ENCODE measurements around the gene USPL1. TPM values are rescaled to one million over a fixed set of nuclear protein-coding genes. Genes with fewer than 3 reads are reported as not detected.
"Not testable (repeated sequence)": the region's sequence is repeated elsewhere in the genome, so short reads cannot be mapped to it uniquely, and the experiment has no call there.

Gene USPL1
- total RNA-seq, 2 experiments from 2014 or later: 23.9 to 25.8 TPM

- H3K4me3 Mint-ChIP-seq; DNase-seq; ATAC-seq (ENCODE audit: low read depth); H3K27me3 Mint-ChIP-seq; POLR2A ChIA-PET; H3K27ac Mint-ChIP-seq; H3K9me3 Mint-ChIP-seq: not testable (repeated sequence)
- Mint-ChIP-seq H3K4me1 (peaks cover 35% of the 10 kb centered on the region), H3K36me3 (peaks cover 45% of the 10 kb centered on the region)
These were observed 33.9 kb downstream of the USPL1 start for GRCh38 chr13:30651648-30652047.

- Mint-ChIP-seq H3K36me3 (peaks cover 52% of the 10 kb centered on the region), H3K27ac (no peak overlapping the region), H3K27me3 (no peaks in the 10 kb centered on the region), H3K9me3 (no peaks in the 10 kb centered on the region), H3K4me1 (peaks cover 35% of the 10 kb centered on the region), H3K4me3 (no peak overlapping the region)
- DNase-seq (no peak), ATAC-seq (ENCODE audit: low read depth) (no peak)
- POLR2A ChIA-PET: no interaction called here
These were observed 35.1 kb downstream of the USPL1 start for GRCh38 chr13:30652746-30653386.

GRCh38 chr13:30654430-30654829 lies 36.7 kb downstream of the USPL1 start:
- POLR2A ChIA-PET: interaction anchor here (0.6 to 1.2 kb wide), 3 partner anchors 37 to 390 kb away, joined by 3 to 7 read pairs (median 3); no protein-coding TSS in a partner anchor
- Mint-ChIP-seq H3K4me1 (peaks cover 31% of the 10 kb centered on the region), H3K27me3 (no peaks in the 10 kb centered on the region), H3K27ac (peak overlapping the region; percentile 87), H3K36me3 (peaks cover 49% of the 10 kb centered on the region), H3K9me3 (no peaks in the 10 kb centered on the region), H3K4me3 (peak overlapping the region; percentile 67)
- DNase-seq: no peak
- ATAC-seq (ENCODE audit: low read depth): peak; percentile 92

GRCh38 chr13:30656178-30656577 lies 38.5 kb downstream of the USPL1 start:
- POLR2A ChIA-PET: no interaction called here
- H3K9me3 Mint-ChIP-seq: no peaks in the 10 kb centered on the region
- peaks cover 42% of the 10 kb centered on the region for H3K36me3 Mint-ChIP-seq
- H3K4me3 Mint-ChIP-seq: no peak overlapping the region
- no peak overlapping the region for H3K27ac Mint-ChIP-seq
- ATAC-seq (ENCODE audit: low read depth) (no peak), DNase-seq (no peak)
- H3K27me3 Mint-ChIP-seq: no peaks in the 10 kb centered on the region
- peaks cover 31% of the 10 kb centered on the region for H3K4me1 Mint-ChIP-seq

GRCh38 chr13:30659980-30660379 lies 42.3 kb downstream of the USPL1 start:
- POLR2A ChIA-PET: interaction anchor here (2.5 kb wide), 1 partner anchor 42 kb away, joined by 7 read pairs; the partner anchor contains the start of gene USPL1
- ATAC-seq (ENCODE audit: low read depth): no peak

GRCh38 chr13:30660796-30661195 lies 43.1 kb downstream of the USPL1 start:
- H3K4me1 Mint-ChIP-seq: peaks cover 8% of the 10 kb centered on the region
- POLR2A ChIA-PET: no interaction called here
- DNase-seq (no peak), ATAC-seq (ENCODE audit: low read depth) (no peak)
- peaks cover 20% of the 10 kb centered on the region for H3K36me3 Mint-ChIP-seq
- no peak overlapping the region for H3K4me3 Mint-ChIP-seq
- no peaks in the 10 kb centered on the region for H3K27me3 Mint-ChIP-seq
- no peaks in the 10 kb centered on the region for H3K9me3 Mint-ChIP-seq
- no peak overlapping the region for H3K27ac Mint-ChIP-seq

More at GRCh38 chr13:30659980-30660379, 42.3 kb downstream of the USPL1 start:
- H3K27me3 Mint-ChIP-seq: no peaks in the 10 kb centered on the region
- H3K9me3 Mint-ChIP-seq: no peaks in the 10 kb centered on the region
- no peak overlapping the region for H3K4me3 Mint-ChIP-seq
- peaks cover 23% of the 10 kb centered on the region for H3K36me3 Mint-ChIP-seq
- H3K27ac Mint-ChIP-seq: no peak overlapping the region
- no peak for DNase-seq
- H3K4me1 Mint-ChIP-seq: peaks cover 11% of the 10 kb centered on the region

- no peaks in the 10 kb centered on the region for H3K9me3 Mint-ChIP-seq
- POLR2A ChIA-PET: no interaction called here
- H3K4me1 Mint-ChIP-seq: peaks cover 3% of the 10 kb centered on the region
- no peak for ATAC-seq (ENCODE audit: low read depth)
- H3K27ac Mint-ChIP-seq: no peak overlapping the region
- peaks cover 3% of the 10 kb centered on the region for H3K27me3 Mint-ChIP-seq
- DNase-seq: no peak
- peaks cover under 1% of the 10 kb centered on the region for H3K36me3 Mint-ChIP-seq
- H3K4me3 Mint-ChIP-seq: no peak overlapping the region
These were observed 47.1 kb downstream of the USPL1 start for GRCh38 chr13:30664689-30665275.

- Mint-ChIP-seq H3K36me3 (no peaks in the 10 kb centered on the region), H3K4me3 (no peak overlapping the region), H3K4me1 (peaks cover 3% of the 10 kb centered on the region), H3K27ac (no peak overlapping the region), H3K9me3 (no peaks in the 10 kb centered on the region), H3K27me3 (peaks cover 3% of the 10 kb centered on the region)
- DNase-seq (no peak), ATAC-seq (ENCODE audit: low read depth) (peak; percentile 52)
- POLR2A ChIA-PET: interaction anchor here (1.1 kb wide), 1 partner anchor 816 kb away, joined by 3 read pairs; no protein-coding TSS in a partner anchor
These were observed 47.9 kb downstream of the USPL1 start for GRCh38 chr13:30665638-30666037.

- DNase-seq (no peak), ATAC-seq (ENCODE audit: low read depth) (no peak)
- POLR2A ChIA-PET: interaction anchor here (1.1 kb wide), 1 partner anchor 816 kb away, joined by 3 read pairs; no protein-coding TSS in a partner anchor
- Mint-ChIP-seq H3K27me3 (peaks cover 3% of the 10 kb centered on the region), H3K4me1 (peaks cover 3% of the 10 kb centered on the region), H3K27ac (no peak overlapping the region), H3K9me3 (no peaks in the 10 kb centered on the region), H3K4me3 (no peak overlapping the region), H3K36me3 (no peaks in the 10 kb centered on the region)
These were observed 48.4 kb downstream of the USPL1 start for GRCh38 chr13:30666113-30666512.

GRCh38 chr13:30667014-30667413 lies 49.3 kb downstream of the USPL1 start:
- Mint-ChIP-seq H3K4me3 (no peak overlapping the region), H3K27me3 (peaks cover 3% of the 10 kb centered on the region), H3K27ac (no peak overlapping the region), H3K36me3 (no peaks in the 10 kb centered on the region), H3K4me1 (peaks cover 2% of the 10 kb centered on the region), H3K9me3 (no peaks in the 10 kb centered on the region)
- POLR2A ChIA-PET: no interaction called here
- ATAC-seq (ENCODE audit: low read depth) (no peak), DNase-seq (no peak)

GRCh38 chr13:30668312-30668711 lies 50.6 kb downstream of the USPL1 start:
- Mint-ChIP-seq H3K4me3 (no peak overlapping the region), H3K4me1 (no peaks in the 10 kb centered on the region), H3K9me3 (no peaks in the 10 kb centered on the region), H3K27me3 (peaks cover 3% of the 10 kb centered on the region), H3K27ac (no peak overlapping the region), H3K36me3 (no peaks in the 10 kb centered on the region)
- no peak for DNase-seq
- ATAC-seq (ENCODE audit: low read depth): no peak
- POLR2A ChIA-PET: no interaction called here

GRCh38 chr13:30671271-30671815 lies 53.6 kb downstream of the USPL1 start:
- H3K9me3 Mint-ChIP-seq: no peaks in the 10 kb centered on the region

GRCh38 chr13:30673669-30674521 lies 56.2 kb downstream of the USPL1 start:
- Mint-ChIP-seq H3K36me3 (peaks cover 1% of the 10 kb centered on the region), H3K4me3 (peak overlapping the region; percentile 86), H3K27ac (peak overlapping the region; percentile 70), H3K4me1 (peaks cover 12% of the 10 kb centered on the region), H3K9me3 (no peaks in the 10 kb centered on the region), H3K27me3 (peaks cover 22% of the 10 kb centered on the region)
- DNase-seq: peak; percentile 92
- peak; percentile 94 for ATAC-seq (ENCODE audit: low read depth)
- POLR2A ChIA-PET: no interaction called here

More at GRCh38 chr13:30671271-30671815, 53.6 kb downstream of the USPL1 start:
- peaks cover 1% of the 10 kb centered on the region for H3K36me3 Mint-ChIP-seq
- POLR2A ChIA-PET: no interaction called here
- DNase-seq (no peak), ATAC-seq (ENCODE audit: low read depth) (no peak)
- H3K4me1 Mint-ChIP-seq: peaks cover 12% of the 10 kb centered on the region
- H3K27me3 Mint-ChIP-seq: peaks cover 15% of the 10 kb centered on the region
- no peak overlapping the region for H3K4me3 Mint-ChIP-seq
- no peak overlapping the region for H3K27ac Mint-ChIP-seq
